ENCODE measurements around the gene RFXANK.
"Not testable (repeated sequence)": the region's sequence is repeated elsewhere in the genome, so short reads cannot be mapped to it uniquely, and the experiment has no call there.

Gene RFXANK

DNA sequence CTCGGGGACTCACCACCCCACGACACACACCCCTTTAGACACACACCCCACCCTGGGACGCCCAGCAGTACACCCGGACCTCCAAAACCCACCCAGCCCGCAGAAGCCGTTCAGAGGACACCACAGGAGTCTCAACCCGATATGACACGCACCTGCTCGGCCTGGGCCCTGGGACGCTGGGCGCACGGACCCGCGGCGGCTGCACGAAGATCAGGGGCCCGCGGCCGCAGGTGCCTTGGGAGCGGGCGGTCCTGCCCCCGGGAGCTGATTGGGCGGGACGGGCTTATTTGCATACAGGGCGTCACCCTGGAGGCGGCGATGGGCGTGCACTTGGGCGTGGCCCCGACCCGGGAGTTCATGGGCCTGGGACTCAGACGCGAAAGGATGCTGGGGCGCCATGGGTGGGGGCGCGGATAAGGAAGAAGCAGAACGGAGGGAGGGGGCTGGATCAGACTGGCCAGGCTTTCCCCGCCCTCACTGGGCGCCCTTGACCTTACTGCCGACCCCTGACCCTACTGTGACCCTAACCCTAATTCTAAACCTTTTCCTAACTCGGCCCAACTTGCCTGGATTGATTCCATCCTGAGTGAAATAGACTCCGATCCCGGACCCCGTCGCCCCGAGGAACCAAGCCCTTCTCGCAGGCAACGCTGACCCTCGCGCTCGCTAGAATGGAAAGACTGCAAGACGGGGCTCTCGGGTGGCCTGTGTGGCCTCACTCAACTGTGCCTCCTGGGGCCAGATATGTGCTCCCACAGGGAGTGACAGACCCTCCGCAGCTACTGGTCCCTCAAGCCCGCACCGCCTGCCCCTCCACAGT, 21.8 kb upstream of the RFXANK start, which contains the start of gene MEF2B:
Gene MEF2B, minus strand, starts transcription at position 211 of the 820 bp plus-strand sequence. CDS start 19,528 bp downstream, outside the sequence.
- DNase-seq (ENCODE audit: extremely low read depth, low read depth), result no peak
- TF ChIP-seq, protein P1, sequence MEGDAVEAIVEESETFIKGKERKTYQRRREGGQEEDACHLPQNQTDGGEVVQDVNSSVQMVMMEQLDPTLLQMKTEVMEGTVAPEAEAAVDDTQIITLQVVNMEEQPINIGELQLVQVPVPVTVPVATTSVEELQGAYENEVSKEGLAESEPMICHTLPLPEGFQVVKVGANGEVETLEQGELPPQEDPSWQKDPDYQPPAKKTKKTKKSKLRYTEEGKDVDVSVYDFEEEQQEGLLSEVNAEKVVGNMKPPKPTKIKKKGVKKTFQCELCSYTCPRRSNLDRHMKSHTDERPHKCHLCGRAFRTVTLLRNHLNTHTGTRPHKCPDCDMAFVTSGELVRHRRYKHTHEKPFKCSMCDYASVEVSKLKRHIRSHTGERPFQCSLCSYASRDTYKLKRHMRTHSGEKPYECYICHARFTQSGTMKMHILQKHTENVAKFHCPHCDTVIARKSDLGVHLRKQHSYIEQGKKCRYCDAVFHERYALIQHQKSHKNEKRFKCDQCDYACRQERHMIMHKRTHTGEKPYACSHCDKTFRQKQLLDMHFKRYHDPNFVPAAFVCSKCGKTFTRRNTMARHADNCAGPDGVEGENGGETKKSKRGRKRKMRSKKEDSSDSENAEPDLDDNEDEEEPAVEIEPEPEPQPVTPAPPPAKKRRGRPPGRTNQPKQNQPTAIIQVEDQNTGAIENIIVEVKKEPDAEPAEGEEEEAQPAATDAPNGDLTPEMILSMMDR (IDR thresholded peaks at IDR 0.05; ENCODE audit: low read depth, low read length, missing control alignments), result no peak
- H3K4me3 ChIP-seq (replicated peaks; ENCODE audit: low read depth, low read length), result no peak within 1 kb of the TSS

DNA sequence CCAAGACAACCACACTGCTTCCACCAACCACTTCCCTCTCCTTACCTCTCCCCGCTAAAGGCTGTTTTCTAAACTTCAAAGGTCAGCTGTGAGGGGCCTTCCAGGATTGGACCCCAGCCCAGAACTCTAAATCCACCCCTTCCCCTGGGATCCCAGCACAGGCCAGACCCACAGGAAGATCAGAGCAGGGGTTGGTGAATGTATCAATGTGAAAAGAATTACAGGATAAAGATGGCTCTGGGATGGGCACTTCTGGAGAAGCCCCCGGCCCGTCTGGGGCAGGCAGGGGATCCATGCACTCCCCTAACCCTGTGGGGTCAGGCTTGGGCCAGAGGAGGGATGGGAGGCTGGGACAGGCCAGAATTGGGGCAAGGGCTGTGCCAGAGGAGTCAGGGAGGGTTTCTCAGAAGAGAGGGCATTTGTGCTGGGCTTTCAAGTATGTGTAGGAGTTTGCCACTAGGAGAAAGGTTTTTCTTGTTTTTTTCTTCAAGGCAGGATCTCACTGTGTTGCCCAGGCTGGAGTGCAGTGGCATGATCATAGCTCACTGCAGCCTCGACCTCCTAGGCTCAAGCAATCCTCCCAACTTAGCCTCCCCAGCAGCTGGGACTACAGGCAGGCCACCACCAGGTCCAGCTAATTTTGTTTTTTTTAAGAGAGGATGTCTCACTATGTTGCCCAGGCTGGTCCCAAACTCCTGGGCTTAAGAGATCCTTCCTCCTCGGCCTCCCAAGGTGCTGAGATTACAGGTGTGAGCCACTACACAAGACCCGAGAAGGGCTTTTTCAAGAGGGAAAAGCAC, 21.0 kb upstream of the RFXANK start:
- no peak overlapping the region for H3K4me3 ChIP-seq (replicated peaks; ENCODE audit: low read depth, low read length)
- no peak for DNase-seq (ENCODE audit: extremely low read depth, low read depth)
- TF ChIP-seq, protein P1 (IDR thresholded peaks at IDR 0.05; ENCODE audit: low read depth, low read length, missing control alignments), result no peak

DNA sequence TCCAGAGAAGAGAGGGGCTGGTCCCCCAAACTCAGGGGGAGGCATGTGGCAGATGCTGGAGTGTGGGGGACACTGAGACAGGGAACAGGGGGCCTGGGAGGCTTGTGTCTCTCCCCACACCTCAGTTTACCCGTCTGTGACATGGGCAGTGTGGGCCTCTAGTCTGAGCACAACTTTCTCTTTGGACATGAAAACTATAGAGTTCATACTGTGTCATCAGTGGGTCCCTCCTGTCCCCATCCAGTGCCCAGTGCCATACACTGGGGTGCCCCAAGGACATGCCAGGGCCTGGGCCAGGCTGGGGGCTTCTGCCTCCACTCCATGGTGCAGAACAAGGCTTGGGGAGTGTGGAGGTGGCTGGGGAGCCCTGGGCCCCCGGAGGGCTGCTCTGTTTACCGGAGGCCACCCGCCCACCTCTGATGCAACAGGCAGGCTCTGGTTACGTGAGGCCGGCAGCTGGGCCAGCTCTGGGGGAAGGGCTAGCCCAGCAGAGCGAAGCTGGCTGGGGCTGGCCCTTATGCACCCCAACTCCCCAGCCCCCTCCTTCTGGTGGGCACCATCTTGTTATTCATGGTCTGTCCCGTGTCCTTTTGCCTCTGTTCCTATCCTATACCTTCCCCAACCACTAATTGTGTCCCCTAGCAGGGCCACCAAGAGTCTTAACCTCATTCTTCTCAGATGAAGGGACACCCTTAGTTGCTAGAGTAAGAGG, 20.1 kb upstream of the RFXANK start:
- TF ChIP-seq, protein P1 (IDR thresholded peaks at IDR 0.05; ENCODE audit: low read depth, low read length, missing control alignments), result no peak

DNA sequence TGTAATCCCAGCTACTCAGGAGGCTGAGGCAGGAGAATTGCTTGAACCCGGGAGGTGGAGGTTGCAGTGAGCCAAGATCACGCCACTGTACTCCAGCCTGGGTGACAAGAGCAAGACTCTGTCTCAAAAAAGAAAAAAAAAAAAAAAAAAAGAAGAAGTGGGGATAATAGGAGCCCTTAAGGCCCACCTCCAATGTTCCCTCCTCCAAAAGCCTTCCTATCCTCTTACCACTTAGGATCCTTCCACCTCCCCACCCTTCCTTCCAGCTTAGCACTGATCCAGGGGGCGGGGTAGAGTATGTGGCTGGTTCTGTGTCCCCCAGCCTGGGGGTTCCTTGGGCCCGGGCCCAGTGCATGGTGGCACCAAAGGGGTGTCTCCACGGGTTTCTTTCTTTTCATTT, 18.8 kb upstream of the RFXANK start:
- not testable (repeated sequence) for H3K4me3 ChIP-seq (replicated peaks; ENCODE audit: low read depth, low read length); DNase-seq (ENCODE audit: extremely low read depth, low read depth)

More for the DNA sequence above, 20.1 kb upstream of the RFXANK start:
- no peak overlapping the region for H3K4me3 ChIP-seq (replicated peaks; ENCODE audit: low read depth, low read length)
- DNase-seq (ENCODE audit: extremely low read depth, low read depth), result no peak

DNA sequence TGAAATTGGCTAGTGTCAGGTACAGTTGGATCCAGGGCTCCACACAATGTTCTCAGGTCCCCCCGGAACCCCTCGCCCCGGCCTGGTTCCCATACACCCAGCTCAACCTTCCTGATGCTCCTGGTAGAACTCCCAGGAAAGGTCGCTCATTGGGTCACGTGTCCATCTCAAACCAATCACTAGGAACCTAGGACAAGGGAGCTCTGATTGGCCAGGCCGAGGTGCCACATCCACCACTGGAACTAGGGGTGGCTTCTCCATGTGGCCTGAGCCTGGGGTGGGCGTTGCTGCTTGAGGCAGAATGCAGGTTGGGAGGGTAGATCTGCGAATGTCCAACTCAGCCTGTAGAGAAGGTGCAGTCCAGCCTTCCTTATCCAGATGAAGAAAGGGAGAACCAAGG, 15.1 kb upstream of the RFXANK start:
- DNase-seq (ENCODE audit: extremely low read depth, low read depth), result no peak
- H3K4me3 ChIP-seq (replicated peaks; ENCODE audit: low read depth, low read length), result no peak overlapping the region
- TF ChIP-seq, protein P1 (IDR thresholded peaks at IDR 0.05; ENCODE audit: low read depth, low read length, missing control alignments), result no peak

DNA sequence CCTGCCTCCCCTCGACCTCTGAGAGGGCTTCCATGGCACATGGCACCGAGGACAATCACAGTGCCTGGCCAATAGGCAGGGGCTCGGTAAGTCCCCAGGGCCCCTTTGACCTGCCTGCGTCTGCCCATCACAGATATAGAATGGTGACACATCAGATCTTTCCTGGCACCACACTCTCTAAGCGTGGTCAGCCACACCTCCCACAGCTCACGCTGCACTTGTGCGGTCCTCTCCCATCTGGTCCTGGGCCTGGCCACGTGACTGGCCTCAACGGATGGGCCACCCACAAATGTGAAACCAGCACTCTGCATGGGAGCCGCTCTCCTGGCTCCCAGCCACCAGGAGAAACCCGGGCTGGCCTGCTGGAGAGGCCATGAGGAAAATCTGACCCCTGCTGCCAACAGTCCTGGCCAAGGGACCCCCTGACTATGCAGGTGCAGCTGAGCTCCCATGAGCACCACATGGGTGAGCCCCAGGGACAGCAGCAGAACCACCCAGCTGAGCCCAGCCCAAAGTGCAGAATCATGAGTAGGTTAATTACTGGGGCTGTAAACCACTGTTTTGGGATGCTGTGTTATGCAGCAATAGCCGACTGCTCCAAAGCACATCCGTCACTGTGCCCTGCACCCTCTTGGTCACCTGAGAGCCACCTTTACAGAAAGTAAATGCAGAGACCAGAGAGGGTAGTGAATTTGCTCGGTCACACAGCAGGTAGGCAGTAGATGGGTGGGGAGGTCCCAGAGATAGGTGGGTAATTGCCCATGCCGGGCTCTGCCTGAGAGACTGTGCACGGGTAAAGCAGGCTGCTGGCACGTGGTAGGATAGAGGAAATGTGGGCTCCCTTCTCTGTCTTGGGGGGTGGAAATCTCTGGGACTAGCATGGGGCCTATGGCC, 12.3 kb upstream of the RFXANK start:
- no peak overlapping the region for H3K4me3 ChIP-seq (replicated peaks; ENCODE audit: low read depth, low read length)
- TF ChIP-seq, protein P1 (IDR thresholded peaks at IDR 0.05; ENCODE audit: low read depth, low read length, missing control alignments), result no peak
- DNase-seq (ENCODE audit: extremely low read depth, low read depth), result no peak
